ENCODE measurements around the gene IMP4.
A peak's percentile ranks its signal among the peaks of the same experiment; 100 is the strongest.
"Not testable (repeated sequence)": the region's sequence is repeated elsewhere in the genome, so short reads cannot be mapped to it uniquely, and the experiment has no call there.

The IMP4 gene

GRCh38 chr2:130332271-130333073 lies 10.2 kb upstream of the IMP4 start (continued):
- TF ChIP-seq ZNF654 (tag by site-specific recombination; IDR thresholded peaks at IDR 0.05; ENCODE audit: low read depth) (peak; percentile 94), ZNF629 (tag by site-specific recombination; IDR thresholded peaks at IDR 0.05) (0 out of 2 replicates have a peak, but pooled peaks have one; percentile 25), ZBTB6 (tag by site-specific recombination; IDR thresholded peaks at IDR 0.05) (peak; percentile 84; the same call in 1 of the 2 replicates), REST (tag by site-specific recombination; IDR thresholded peaks at IDR 0.05) (no peak), PRDM1 (tag by site-specific recombination; IDR thresholded peaks at IDR 0.05) (peak; percentile 46; the same call in 1 of the 2 replicates), ZNF777 (tag by site-specific recombination; IDR thresholded peaks at IDR 0.05; ENCODE audit: borderline replicate concordance) (peak; percentile 39; the same call in 1 of the 2 replicates), ZBTB11 (tag by site-specific recombination; conservative IDR thresholded peaks at IDR 0.05; ENCODE audit: low read depth) (no peak)

- CTCF ChIA-PET: interaction anchor here (0.6 to 5.9 kb wide), 11 partner anchors 9 to 428 kb away, joined by 3 to 41 read pairs (median 4); partner anchors contain the start of genes IMP4, MZT2B and SMPD4
- H3K27ac ChIP-seq (ENCODE audit: extremely low read depth, low read depth, low read length); H3K9me3 ChIP-seq (ENCODE audit: control insufficient read depth, insufficient read depth, low read depth, low read length); H3K36me3 ChIP-seq (ENCODE audit: control insufficient read depth in 2 of 2, insufficient read depth in 1 of 2, low read length in 2 of 2); H3K4me1 ChIP-seq (ENCODE audit: control insufficient read depth, insufficient read depth, low read length); H3K4me3 ChIP-seq (ENCODE audit: low read depth, low read length); POLR2A ChIA-PET: not testable (repeated sequence)
Observed at GRCh38 chr2:130333253-130333652, 9.4 kb upstream of the IMP4 start.

GRCh38 chr2:130334026-130334425 lies 8.7 kb upstream of the IMP4 start:
- Histone ChIP-seq H3K27ac (ENCODE audit: extremely low read depth, low read depth, low read length) (no peak overlapping the region), H3K4me3 (ENCODE audit: low read depth, low read length) (no peak overlapping the region), H3K9me3 (ENCODE audit: control insufficient read depth, insufficient read depth, low read depth, low read length) (no peaks in the 10 kb centered on the region), H3K36me3 (ENCODE audit: control insufficient read depth in 2 of 2, insufficient read depth in 1 of 2, low read length in 2 of 2) (peaks cover 0 to 7% of the 10 kb centered on the region in 2 experiments; a peak in 1 of 3 replicates), H3K4me1 (ENCODE audit: control insufficient read depth, insufficient read depth, low read length) (no peaks in the 10 kb centered on the region)
- TF ChIP-seq ZNF223 (tag by site-specific recombination; IDR thresholded peaks at IDR 0.05) (no peak), RBAK (tag by site-specific recombination; IDR thresholded peaks at IDR 0.05) (no peak), KLF8 (tag by site-specific recombination; IDR thresholded peaks at IDR 0.05) (no peak), ZNF155 (tag by site-specific recombination; IDR thresholded peaks at IDR 0.05) (no peak), KLF10 (tag by site-specific recombination; IDR thresholded peaks at IDR 0.05) (no peak), ZEB2 (tag by site-specific recombination; IDR thresholded peaks at IDR 0.05) (no peak)
- ChIA-PET POLR2A (interaction anchor here (0.7 kb wide), 1 partner anchor 155 kb away, joined by 3 read pairs; no protein-coding TSS in a partner anchor), CTCF (interaction anchor here (0.7 to 5.9 kb wide), 10 partner anchors 8 to 410 kb away, joined by 3 to 41 read pairs (median 4); partner anchors contain the start of genes IMP4, MZT2B and SMPD4)
